Measurements from ENCODE around the gene SFSWAP. TPM values are rescaled to one million over a fixed set of nuclear protein-coding genes. Genes with fewer than 3 reads are reported as not detected.
"Not testable (repeated sequence)": the region's sequence is repeated elsewhere in the genome, so short reads cannot be mapped to it uniquely, and the experiment has no call there.

The SFSWAP gene
- total and polyA plus RNA-seq, 3 donors from 2014 or later = 37.7 to 68.4 (median 62.4) TPM

DNA sequence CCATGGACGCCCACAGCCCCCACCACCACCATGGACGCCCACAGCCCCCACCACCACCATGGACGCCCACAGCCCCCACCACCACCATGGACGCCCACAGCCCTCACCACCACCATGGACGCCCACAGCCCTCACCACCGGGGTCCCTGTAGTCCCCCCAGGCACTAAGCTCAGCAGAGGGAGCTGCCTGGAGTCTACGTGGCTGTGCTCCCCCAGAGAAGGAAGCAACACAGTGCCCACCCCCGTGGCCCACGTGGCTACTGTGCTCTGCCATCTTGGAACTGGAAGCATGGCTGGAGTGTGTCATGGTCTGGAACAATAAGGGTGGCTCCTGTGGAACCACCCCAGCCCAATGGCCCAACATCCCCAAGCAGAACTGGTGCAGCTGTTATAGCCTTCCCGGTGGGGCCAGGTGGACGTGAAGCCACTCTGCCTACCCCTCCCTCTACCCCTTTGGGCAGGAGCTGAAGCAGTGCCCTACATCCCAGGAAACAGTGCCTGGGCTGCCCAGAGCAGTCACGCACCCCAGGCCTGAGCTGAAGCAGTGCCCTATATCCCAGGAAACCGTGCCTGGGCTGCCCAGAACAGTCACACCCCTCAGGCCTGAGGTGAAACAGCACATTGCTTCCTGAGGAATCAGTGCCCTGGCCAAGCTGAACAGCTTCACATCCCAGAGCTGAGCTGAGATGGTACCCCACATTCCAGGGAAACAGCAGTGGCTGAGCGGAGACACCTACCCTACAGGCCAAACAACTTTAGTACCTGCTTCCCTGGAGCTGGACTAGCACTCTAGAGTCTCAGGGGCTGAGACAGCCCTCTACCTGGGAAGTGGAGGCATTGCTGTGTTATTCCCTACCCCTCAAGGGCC, 9.0 kb upstream of the SFSWAP start:
- intact Hi-C loops (cut with DNase I; ENCODE audit: low total_unique reads) = no loop called here
- Histone ChIP-seq H3K36me3 (ENCODE audit: low read depth, missing control alignments) (no peaks in the 10 kb centered on the region), H3K9me3 (no peaks in the 10 kb centered on the region), H3K4me1 (no peaks in the 10 kb centered on the region), H3K27me3 (no peaks in the 10 kb centered on the region), H3K4me3 (no peak overlapping the region), H3K27ac (no peak overlapping the region)
- no peak for DNase-seq
- TF ChIP-seq CTCF (IDR thresholded peaks at IDR 0.05) = no peak
- no peak for TF ChIP-seq POLR2A (IDR thresholded peaks at IDR 0.05)
- WGBS, 2 donors = 82 to 95% methylated on average over 4 to 10 of the region's 14 CpGs

GRCh38 chr12:131702573-131702877, 8.4 kb upstream of the SFSWAP start:
- DNase-seq = no peak
- Histone ChIP-seq H3K4me3 (no peak overlapping the region), H3K4me1 (no peaks in the 10 kb centered on the region), H3K36me3 (ENCODE audit: low read depth, missing control alignments) (no peaks in the 10 kb centered on the region), H3K27me3 (no peaks in the 10 kb centered on the region), H3K27ac (no peak overlapping the region), H3K9me3 (no peaks in the 10 kb centered on the region)
- 92 to 93% methylated on average over 2 to 3 of the region's 3 CpGs for WGBS, 2 donors
- TF ChIP-seq POLR2A (IDR thresholded peaks at IDR 0.05) (no peak), CTCF (IDR thresholded peaks at IDR 0.05) (no peak)
- intact Hi-C loops (cut with DNase I; ENCODE audit: low total_unique reads) = no loop called here

DNA sequence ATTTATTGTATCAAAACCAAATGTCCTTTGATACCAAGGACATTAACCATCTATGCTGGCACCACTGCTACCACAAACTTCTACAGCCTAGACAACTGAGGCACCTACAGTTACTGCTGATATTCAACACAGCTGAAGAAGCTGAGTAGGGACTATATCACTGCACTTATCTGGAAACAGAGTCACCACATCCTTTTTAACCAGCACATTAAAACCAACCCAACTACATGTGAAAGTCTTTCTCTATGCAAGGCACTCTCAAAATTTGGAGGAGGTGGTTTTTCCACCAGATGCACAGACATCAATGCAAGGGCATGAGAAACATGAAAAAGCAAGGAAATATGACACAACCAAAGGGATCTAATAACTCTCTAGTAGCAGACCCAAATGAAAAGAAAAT, 7.7 kb upstream of the SFSWAP start:
- no peak overlapping the region for H3K4me3 ChIP-seq
- no peaks in the 10 kb centered on the region for H3K4me1 ChIP-seq
- H3K36me3 ChIP-seq (ENCODE audit: low read depth, missing control alignments) = no peaks in the 10 kb centered on the region
- no peak for DNase-seq
- H3K9me3 ChIP-seq = no peaks in the 10 kb centered on the region
- intact Hi-C loops (cut with DNase I; ENCODE audit: low total_unique reads) = no loop called here
- TF ChIP-seq CTCF (IDR thresholded peaks at IDR 0.05) (no peak), POLR2A (IDR thresholded peaks at IDR 0.05) (no peak)
- H3K27ac ChIP-seq = no peak overlapping the region
- no peaks in the 10 kb centered on the region for H3K27me3 ChIP-seq

DNA sequence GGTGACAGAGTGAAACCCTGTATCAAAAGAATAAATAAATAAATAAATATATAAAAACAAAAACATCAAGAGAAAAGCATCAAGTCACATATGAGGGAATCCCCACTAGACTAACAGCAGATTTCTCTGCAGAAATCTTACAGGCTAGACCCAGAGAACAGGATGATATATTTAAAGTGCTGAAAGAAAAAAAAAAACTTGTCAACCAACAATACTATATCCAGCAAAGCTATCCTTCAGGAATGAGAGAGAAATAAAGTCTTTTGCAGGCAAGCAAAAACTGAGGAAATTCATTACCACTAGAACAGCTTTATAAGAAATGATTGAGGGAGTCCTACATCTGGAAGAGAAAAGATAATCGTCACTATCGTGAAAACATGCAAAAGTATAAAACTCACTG, 6.4 kb upstream of the SFSWAP start:
- WGBS, 2 donors = 94 to 96% methylated on average over 2 of the region's 2 CpGs
- Histone ChIP-seq H3K27me3 (no peaks in the 10 kb centered on the region), H3K36me3 (ENCODE audit: low read depth, missing control alignments) (no peaks in the 10 kb centered on the region), H3K4me1 (no peaks in the 10 kb centered on the region), H3K4me3 (no peak overlapping the region), H3K27ac (no peak overlapping the region), H3K9me3 (no peaks in the 10 kb centered on the region)
- TF ChIP-seq CTCF (IDR thresholded peaks at IDR 0.05) = no peak
- TF ChIP-seq POLR2A (IDR thresholded peaks at IDR 0.05) = no peak
- intact Hi-C loops (cut with DNase I; ENCODE audit: low total_unique reads) = no loop called here
- DNase-seq = no peak

GRCh38 chr12:131706709-131707108, 4.2 kb upstream of the SFSWAP start:
- H3K4me1 ChIP-seq; H3K27ac ChIP-seq; H3K36me3 ChIP-seq (ENCODE audit: low read depth, missing control alignments); H3K9me3 ChIP-seq; intact Hi-C loops (cut with DNase I; ENCODE audit: low total_unique reads); H3K27me3 ChIP-seq; DNase-seq; H3K4me3 ChIP-seq: not testable (repeated sequence)
- 86 to 87% methylated on average over 4 of the region's 4 CpGs for WGBS, 2 donors

Data from testis (tissue), 3 donors.